Activated naive CD8-positive, alpha-beta T cell treated with anti-CD3 and anti-CD28 coated beads, Interleukin-2, amount 10 ng/mL, durations not matched to agents 7 days and 5 days (primary cell): ENCODE results near the gene TMOD2. TPM values are rescaled to one million over a fixed set of nuclear protein-coding genes. Genes with fewer than 3 reads are reported as not detected.
A peak's percentile ranks its signal among the peaks of the same experiment; 100 is the strongest.

ENCODE experiments used
- ATAC-seq: fragments of 150-1000 bp; cut with Tn5 transposase; one replicate; pipeline ENCODE4 v1.10.0; 2021; ENCODE audit warnings: low read depth, moderate library complexity
- POLR2A ChIA-PET: fragments of 350-600 bp; sonication (Branson Sonifier 250); formaldehyde crosslinking; loops from one replicate; lab custom pipeline; 2021; ENCODE audit warnings: antibody characterized with exemption; lab: Charles Lee
- DNase-seq: peaks from one replicate; pipeline ENCODE4 v3.0.0; 2021
- H3K27ac Mint-ChIP-seq: one replicate; pipeline ENCODE4 v1.8.0; 2022; ENCODE audit warnings: mild to moderate bottlenecking, mixed read lengths
- H3K27me3 Mint-ChIP-seq: one replicate; pipeline ENCODE4 v1.8.0; 2022; ENCODE audit warnings: mild to moderate bottlenecking, moderate library complexity, mixed read lengths
- H3K36me3 Mint-ChIP-seq: one replicate; pipeline ENCODE4 v1.8.0; 2021; ENCODE audit warnings: mild to moderate bottlenecking, mixed read lengths
- H3K4me1 Mint-ChIP-seq: one replicate; pipeline ENCODE4 v1.8.0; 2021; ENCODE audit warnings: mixed read lengths
- H3K4me3 Mint-ChIP-seq: one replicate; pipeline ENCODE4 v1.8.0; 2022; ENCODE audit warnings: mild to moderate bottlenecking, moderate library complexity, mixed read lengths
- H3K9me3 Mint-ChIP-seq: one replicate; pipeline ENCODE4 v1.8.0; 2021; ENCODE audit warnings: mixed read lengths
- total RNA-seq, 2 experiments: library from RNA; stranded (reverse); gene quantifications; one replicate each; pipeline ENCODE4 v1.2.3, GENCODE V29; 2021

TMOD2 gene
- total RNA-seq, 2 experiments from 2014 or later: 14.7 to 16.0 TPM

- Mint-ChIP-seq H3K9me3 (peaks cover 2% of the 10 kb centered on the region), H3K36me3 (peaks cover 6% of the 10 kb centered on the region), H3K4me1 (peaks cover 5% of the 10 kb centered on the region), H3K27ac (no peak overlapping the region), H3K27me3 (no peaks in the 10 kb centered on the region), H3K4me3 (no peak overlapping the region)
- ATAC-seq (no peak), DNase-seq (no peak)
- POLR2A ChIA-PET: no interaction called here
Measured at GRCh38 chr15:51793521-51794305, 42.3 kb downstream of the TMOD2 start.

DNA sequence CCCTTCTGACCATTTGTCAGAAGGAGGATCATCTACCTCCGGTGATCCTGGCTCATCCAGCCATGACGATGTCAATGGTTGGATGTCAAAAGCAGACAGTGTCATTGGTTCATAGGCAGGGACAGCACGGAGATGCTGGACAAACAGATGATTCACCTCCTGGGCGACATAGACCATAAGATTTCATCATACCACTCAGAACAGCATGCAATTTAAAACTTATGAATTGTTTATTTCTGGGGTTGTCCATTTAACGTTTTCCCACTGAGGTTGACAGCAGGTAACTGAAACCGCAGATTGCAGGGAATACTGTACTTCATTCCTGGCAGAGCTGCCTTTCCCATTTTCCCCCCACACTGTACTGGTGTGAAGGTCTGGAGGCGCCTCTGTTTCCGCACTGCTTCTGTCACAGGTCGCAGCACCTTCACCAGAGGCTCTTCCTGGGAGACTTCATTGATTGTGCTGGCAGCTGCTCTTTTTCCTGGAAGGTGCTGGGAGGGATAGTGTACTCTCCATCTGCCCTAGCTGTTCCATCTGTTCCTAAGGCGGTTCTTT is 45.5 kb downstream of the TMOD2 start:
- POLR2A ChIA-PET: no interaction called here
- Mint-ChIP-seq H3K27ac (no peak overlapping the region), H3K4me3 (no peak overlapping the region), H3K9me3 (peaks cover 2% of the 10 kb centered on the region), H3K4me1 (peaks cover 5% of the 10 kb centered on the region), H3K27me3 (no peaks in the 10 kb centered on the region), H3K36me3 (peaks cover 8% of the 10 kb centered on the region)
- ATAC-seq (no peak), DNase-seq (no peak)

DNA sequence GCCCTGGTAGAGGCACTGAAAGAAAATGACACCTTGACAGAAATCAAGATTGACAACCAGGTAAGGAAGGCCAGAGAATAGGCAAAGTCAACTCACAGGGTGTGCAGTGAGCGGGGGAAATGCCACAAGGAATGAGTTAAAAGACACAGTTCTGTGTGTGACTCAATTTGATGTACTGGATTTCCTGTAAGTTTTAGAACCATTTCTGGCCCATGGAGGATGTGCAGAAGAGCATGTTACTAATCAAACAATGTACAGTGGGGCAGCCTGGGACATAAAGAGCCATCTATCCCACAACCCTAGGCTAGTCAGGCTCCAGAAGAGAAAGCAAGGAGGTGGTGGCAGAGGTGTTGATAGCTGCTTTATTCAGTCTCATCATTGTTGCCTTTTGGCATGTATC is 46.9 kb downstream of the TMOD2 start:
- H3K4me3 Mint-ChIP-seq: no peak overlapping the region
- ATAC-seq (peak; percentile 45), DNase-seq (no peak)
- H3K27me3 Mint-ChIP-seq: no peaks in the 10 kb centered on the region
- POLR2A ChIA-PET: no interaction called here
- H3K36me3 Mint-ChIP-seq: peaks cover 7% of the 10 kb centered on the region
- peaks cover 5% of the 10 kb centered on the region for H3K4me1 Mint-ChIP-seq
- no peaks in the 10 kb centered on the region for H3K9me3 Mint-ChIP-seq
- no peak overlapping the region for H3K27ac Mint-ChIP-seq

DNA sequence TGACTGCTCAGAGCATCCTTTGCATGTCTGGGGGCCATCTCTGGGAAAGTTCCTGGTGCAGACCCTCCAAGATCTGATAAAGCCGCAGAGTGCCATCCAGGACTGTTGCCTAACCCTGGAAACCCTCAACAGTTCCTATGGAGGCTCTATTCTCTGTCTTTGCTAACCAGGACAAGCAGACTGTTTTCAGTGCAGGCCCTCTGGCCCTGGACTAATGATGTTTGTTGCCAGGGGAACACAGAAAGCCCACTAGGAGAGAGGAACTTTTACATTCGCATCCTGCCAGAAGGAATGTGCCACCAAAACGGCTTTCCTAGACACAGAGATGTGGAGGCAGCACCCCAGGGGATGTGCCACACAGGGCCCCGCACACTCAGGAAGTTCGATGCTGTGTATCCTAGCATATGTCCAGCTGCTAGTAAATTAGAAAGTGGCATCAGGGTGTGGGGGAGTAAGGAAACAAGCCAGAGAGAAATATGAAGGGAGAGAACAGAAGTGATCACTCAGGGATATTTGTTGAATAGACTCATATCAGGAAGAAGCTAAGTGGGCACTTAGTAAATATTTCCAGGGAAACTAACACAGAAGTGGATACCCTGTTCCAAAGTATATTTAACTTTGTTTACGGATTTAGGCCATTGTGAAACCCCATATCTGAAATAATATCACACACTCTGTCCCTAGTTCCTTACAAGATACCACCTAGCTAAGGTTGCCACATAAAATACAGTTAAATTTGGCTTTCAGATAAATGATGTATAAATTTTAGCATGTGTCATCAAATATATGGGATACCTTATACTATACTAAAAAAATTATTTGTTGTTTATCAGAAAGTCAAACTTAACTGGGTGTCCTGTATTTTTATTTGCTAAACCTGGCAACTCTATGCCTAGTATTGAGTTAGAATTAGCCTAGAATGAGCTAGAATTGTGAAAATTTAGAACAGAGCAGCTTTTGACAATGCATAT is 48.2 kb downstream of the TMOD2 start:
- POLR2A ChIA-PET: no interaction called here
- no peak overlapping the region for H3K4me3 Mint-ChIP-seq
- H3K27ac Mint-ChIP-seq: no peak overlapping the region
- ATAC-seq: no peak
- H3K36me3 Mint-ChIP-seq: peaks cover 11% of the 10 kb centered on the region
- H3K9me3 Mint-ChIP-seq: no peaks in the 10 kb centered on the region
- H3K4me1 Mint-ChIP-seq: peaks cover 5% of the 10 kb centered on the region
- DNase-seq: no peak
- no peaks in the 10 kb centered on the region for H3K27me3 Mint-ChIP-seq

DNA sequence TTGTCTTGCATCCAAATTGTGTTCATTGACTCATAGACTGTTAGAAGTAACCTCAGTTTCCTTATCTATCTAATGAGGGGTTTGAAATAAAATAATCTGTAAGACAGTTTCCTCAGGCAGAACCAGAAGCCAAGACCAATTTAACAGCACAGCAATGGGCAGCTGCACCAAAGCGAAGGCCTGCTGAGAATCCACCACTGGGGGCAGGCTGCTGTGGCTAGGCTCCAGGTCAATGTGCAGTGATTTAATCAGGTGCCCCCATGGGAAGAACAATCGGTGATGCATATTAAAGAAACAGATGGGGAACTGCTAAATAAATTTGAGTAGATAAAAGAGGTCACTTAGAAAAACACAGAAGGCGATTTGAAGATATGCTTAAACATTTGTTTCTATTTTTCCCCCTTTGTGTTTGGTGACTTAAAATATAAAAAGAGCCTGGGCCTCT is 50.0 kb downstream of the TMOD2 start:
- Mint-ChIP-seq H3K9me3 (no peaks in the 10 kb centered on the region), H3K4me1 (peaks cover 5% of the 10 kb centered on the region), H3K4me3 (no peak overlapping the region), H3K27me3 (no peaks in the 10 kb centered on the region), H3K36me3 (peaks cover 15% of the 10 kb centered on the region), H3K27ac (no peak overlapping the region)
- POLR2A ChIA-PET: no interaction called here
- DNase-seq (no peak), ATAC-seq (no peak)

DNA sequence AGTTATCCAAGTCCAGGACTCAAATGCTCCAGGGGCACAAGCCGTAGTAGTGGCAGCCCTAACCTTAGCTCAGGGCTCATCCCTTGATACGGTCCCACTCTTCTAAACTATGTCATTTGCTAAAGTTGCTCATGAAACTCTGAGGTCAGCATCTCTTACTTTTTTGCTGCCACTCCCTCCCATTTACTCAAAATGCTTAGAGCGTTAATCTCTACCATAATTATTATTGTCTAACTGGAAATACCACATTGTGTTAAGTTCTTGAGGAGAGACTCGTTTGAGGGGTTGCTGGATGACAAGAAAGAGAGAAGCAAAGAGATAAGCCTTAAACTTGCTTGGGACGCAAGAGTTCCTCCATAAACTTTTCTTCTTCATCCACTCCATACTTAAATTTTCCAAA is 51.2 kb downstream of the TMOD2 start:
- POLR2A ChIA-PET: no interaction called here
- ATAC-seq: no peak
- no peak overlapping the region for H3K4me3 Mint-ChIP-seq
- H3K4me1 Mint-ChIP-seq: peaks cover 5% of the 10 kb centered on the region
- H3K36me3 Mint-ChIP-seq: peaks cover 23% of the 10 kb centered on the region
- H3K27me3 Mint-ChIP-seq: no peaks in the 10 kb centered on the region
- H3K27ac Mint-ChIP-seq: no peak overlapping the region
- H3K9me3 Mint-ChIP-seq: no peaks in the 10 kb centered on the region
- no peak for DNase-seq

DNA sequence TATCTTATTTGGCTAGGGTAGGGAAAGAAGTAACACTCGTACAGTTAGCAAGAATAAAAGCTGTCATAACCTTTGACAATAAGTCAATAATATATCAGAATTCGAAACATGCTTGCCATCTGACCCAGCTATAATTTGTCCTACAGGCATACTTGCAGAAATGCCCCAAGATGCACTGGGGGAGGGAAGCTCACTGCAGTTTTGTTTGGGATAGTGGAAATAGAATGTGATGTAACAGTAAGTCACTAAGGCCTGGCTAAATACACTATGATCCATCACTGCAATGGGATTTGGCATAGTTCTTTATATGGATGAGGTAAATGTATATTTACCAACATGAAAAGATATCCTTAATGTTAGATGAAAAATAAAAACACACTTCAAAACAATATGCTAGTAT is 52.6 kb downstream of the TMOD2 start:
- H3K27ac Mint-ChIP-seq: no peak overlapping the region
- no peak overlapping the region for H3K4me3 Mint-ChIP-seq
- POLR2A ChIA-PET: no interaction called here
- no peaks in the 10 kb centered on the region for H3K9me3 Mint-ChIP-seq
- DNase-seq (no peak), ATAC-seq (no peak)
- H3K36me3 Mint-ChIP-seq: peaks cover 18% of the 10 kb centered on the region
- H3K4me1 Mint-ChIP-seq: no peaks in the 10 kb centered on the region
- no peaks in the 10 kb centered on the region for H3K27me3 Mint-ChIP-seq

DNA sequence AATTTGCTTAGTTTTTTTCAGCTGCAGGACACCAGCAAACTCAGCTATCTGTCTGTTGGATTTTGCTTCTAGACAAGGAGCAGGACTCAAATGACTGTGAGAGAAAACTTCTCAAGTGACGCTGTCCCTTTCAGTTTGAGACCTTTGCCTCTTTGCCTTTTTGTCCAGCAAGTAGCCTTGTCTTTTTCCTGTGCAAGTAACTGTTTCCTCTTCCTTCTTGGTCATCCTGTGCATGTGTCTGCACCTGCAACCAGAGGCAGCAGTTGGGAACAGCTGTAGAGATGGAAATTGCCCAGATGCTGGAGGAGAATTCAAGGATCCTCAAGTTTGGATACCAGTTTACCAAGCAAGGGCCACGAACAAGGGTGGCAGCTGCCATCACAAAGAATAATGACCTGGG is 54.7 kb downstream of the TMOD2 start:
- no peak overlapping the region for H3K4me3 Mint-ChIP-seq
- no peak for ATAC-seq
- DNase-seq: no peak
- peaks cover 17% of the 10 kb centered on the region for H3K36me3 Mint-ChIP-seq
- no peak overlapping the region for H3K27ac Mint-ChIP-seq
- POLR2A ChIA-PET: no interaction called here
- no peaks in the 10 kb centered on the region for H3K4me1 Mint-ChIP-seq
- H3K9me3 Mint-ChIP-seq: no peaks in the 10 kb centered on the region
- no peaks in the 10 kb centered on the region for H3K27me3 Mint-ChIP-seq

DNA sequence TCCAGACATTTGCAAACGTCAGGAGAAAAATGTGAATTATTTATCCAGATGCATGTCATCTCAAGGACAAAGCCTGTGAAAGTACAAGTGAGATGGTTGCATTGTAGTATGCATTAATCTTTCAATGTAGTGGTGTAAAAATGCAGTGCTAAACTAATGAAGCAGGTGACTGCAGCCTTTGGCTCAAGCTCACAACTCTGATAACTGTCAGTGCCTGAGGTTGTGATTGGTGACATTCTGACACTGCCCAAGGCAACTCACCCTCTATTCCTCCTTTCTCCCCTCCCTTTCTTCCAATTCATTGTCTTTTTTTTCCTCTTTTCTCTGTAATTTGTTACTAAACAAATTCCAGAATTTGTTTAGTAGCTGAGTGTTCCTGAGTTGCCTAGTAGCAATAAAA is 58.1 kb downstream of the TMOD2 start:
- H3K4me3 Mint-ChIP-seq: no peak overlapping the region
- H3K9me3 Mint-ChIP-seq: no peaks in the 10 kb centered on the region
- H3K36me3 Mint-ChIP-seq: peaks cover 15% of the 10 kb centered on the region
- ATAC-seq (no peak), DNase-seq (no peak)
- H3K4me1 Mint-ChIP-seq: no peaks in the 10 kb centered on the region
- H3K27ac Mint-ChIP-seq: no peak overlapping the region
- H3K27me3 Mint-ChIP-seq: no peaks in the 10 kb centered on the region
- POLR2A ChIA-PET: no interaction called here

- DNase-seq: no peak
- H3K9me3 Mint-ChIP-seq: no peaks in the 10 kb centered on the region
- H3K27me3 Mint-ChIP-seq: no peaks in the 10 kb centered on the region
- POLR2A ChIA-PET: interaction anchor here (0.5 kb wide), 1 partner anchor 9 kb away, joined by 4 read pairs; no protein-coding TSS in a partner anchor
- H3K36me3 Mint-ChIP-seq: peaks cover 3% of the 10 kb centered on the region
- H3K4me1 Mint-ChIP-seq: no peaks in the 10 kb centered on the region
- no peak overlapping the region for H3K27ac Mint-ChIP-seq
- no peak overlapping the region for H3K4me3 Mint-ChIP-seq
- ATAC-seq: no peak
Measured at GRCh38 chr15:51812598-51812997, 61.2 kb downstream of the TMOD2 start.

GRCh38 chr15:51814606-51815005 is 63.2 kb downstream of the TMOD2 start:
- Mint-ChIP-seq H3K36me3 (peaks cover 6% of the 10 kb centered on the region), H3K27me3 (no peaks in the 10 kb centered on the region), H3K9me3 (no peaks in the 10 kb centered on the region), H3K4me1 (no peaks in the 10 kb centered on the region), H3K27ac (no peak overlapping the region), H3K4me3 (no peak overlapping the region)
- DNase-seq (no peak), ATAC-seq (no peak)
- POLR2A ChIA-PET: no interaction called here

GRCh38 chr15:51816611-51817010 is 65.2 kb downstream of the TMOD2 start:
- ATAC-seq (no peak), DNase-seq (no peak)
- no peak overlapping the region for H3K4me3 Mint-ChIP-seq
- H3K9me3 Mint-ChIP-seq: peaks cover 6% of the 10 kb centered on the region
- no peaks in the 10 kb centered on the region for H3K27me3 Mint-ChIP-seq
- POLR2A ChIA-PET: no interaction called here
- H3K36me3 Mint-ChIP-seq: peaks cover 10% of the 10 kb centered on the region
- no peak overlapping the region for H3K27ac Mint-ChIP-seq
- H3K4me1 Mint-ChIP-seq: no peaks in the 10 kb centered on the region

DNA sequence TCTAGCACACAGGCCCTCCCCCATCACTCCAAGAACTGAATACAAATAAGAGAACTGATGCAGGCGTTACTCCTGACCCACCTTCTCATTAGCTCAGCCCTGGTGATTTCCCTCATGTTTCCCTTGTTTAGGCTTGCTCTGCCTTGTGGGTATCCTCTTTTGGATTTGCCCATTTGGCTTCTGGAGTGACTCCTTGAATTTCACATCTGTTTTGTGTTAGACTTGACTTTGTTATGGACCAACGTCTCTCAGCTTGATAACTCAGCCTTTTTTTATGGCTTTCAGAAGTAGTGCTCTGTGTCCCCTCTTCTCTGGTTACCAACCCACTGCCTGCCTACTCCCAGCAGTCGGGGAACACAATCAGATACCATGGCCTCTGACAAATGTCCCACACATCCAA is 66.8 kb downstream of the TMOD2 start:
- POLR2A ChIA-PET: no interaction called here
- ATAC-seq (no peak), DNase-seq (no peak)
- Mint-ChIP-seq H3K4me1 (no peaks in the 10 kb centered on the region), H3K36me3 (peaks cover 9% of the 10 kb centered on the region), H3K4me3 (no peak overlapping the region), H3K27me3 (peaks cover 3% of the 10 kb centered on the region), H3K27ac (no peak overlapping the region), H3K9me3 (peaks cover 10% of the 10 kb centered on the region)
